Measurements from ENCODE around the gene RNU1-2. TPM values are rescaled to one million over a fixed set of nuclear protein-coding genes. Genes with fewer than 3 reads are reported as not detected.
"Not testable (repeated sequence)": the region's sequence is repeated elsewhere in the genome, so short reads cannot be mapped to it uniquely, and the experiment has no call there.

The RNU1-2 gene
- polyA plus RNA-seq, 4 donors, result not detected

- DNase-seq (ENCODE audit: low read depth in 4 of 4, low spot score in 3 of 4), result no peak
These were observed 11.1 kb downstream of the RNU1-2 start for GRCh38 chr1:16906873-16907272.

- no peak for DNase-seq (ENCODE audit: low read depth in 4 of 4, low spot score in 3 of 4)
These were observed 12.3 kb downstream of the RNU1-2 start for GRCh38 chr1:16907870-16908758.

- DNase-seq (ENCODE audit: low read depth in 4 of 4, low spot score in 3 of 4), result not testable (repeated sequence)
These were observed 16.3 kb downstream of the RNU1-2 start for GRCh38 chr1:16911851-16912721.

GRCh38 chr1:16912742-16913141, 17.0 kb downstream of the RNU1-2 start:
- not testable (repeated sequence) for DNase-seq (ENCODE audit: low read depth in 4 of 4, low spot score in 3 of 4)

GRCh38 chr1:16913181-16913832, 17.5 kb downstream of the RNU1-2 start:
- no peak for DNase-seq (ENCODE audit: low read depth in 4 of 4, low spot score in 3 of 4)

- DNase-seq (ENCODE audit: low read depth in 4 of 4, low spot score in 3 of 4), result peak; percentile 84 to 96 (median 91)
These were observed 18.3 kb downstream of the RNU1-2 start for GRCh38 chr1:16913833-16914662.

- not testable (repeated sequence) for DNase-seq (ENCODE audit: low read depth in 4 of 4, low spot score in 3 of 4)
These were observed 19.3 kb downstream of the RNU1-2 start for GRCh38 chr1:16914928-16915626.

GRCh38 chr1:16915627-16915973, 19.8 kb downstream of the RNU1-2 start:
- no peak for DNase-seq (ENCODE audit: low read depth in 4 of 4, low spot score in 3 of 4)

- not testable (repeated sequence) for DNase-seq (ENCODE audit: low read depth in 4 of 4, low spot score in 3 of 4)
These were observed 20.5 kb downstream of the RNU1-2 start for GRCh38 chr1:16916036-16916880.

- DNase-seq (ENCODE audit: low read depth in 4 of 4, low spot score in 3 of 4), result no peak
These were observed 22.6 kb downstream of the RNU1-2 start for GRCh38 chr1:16918371-16918770.

- not testable (repeated sequence) for DNase-seq (ENCODE audit: low read depth in 4 of 4, low spot score in 3 of 4)
These were observed 23.3 kb downstream of the RNU1-2 start for GRCh38 chr1:16918936-16919665.

GRCh38 chr1:16920951-16921350, 25.2 kb downstream of the RNU1-2 start:
- DNase-seq (ENCODE audit: low read depth in 4 of 4, low spot score in 3 of 4), result no peak

GRCh38 chr1:16921391-16922185, 25.8 kb downstream of the RNU1-2 start, which contains the start of gene CROCC:
Gene CROCC, plus strand, starts transcription at chr1:16921931. Its CDS starts 88 bp downstream, at chr1:16922019.
- peak in 3 of 4 donors; percentile 62 to 70 (median 66) for DNase-seq (ENCODE audit: low read depth in 4 of 4, low spot score in 3 of 4)

- DNase-seq (ENCODE audit: low read depth in 4 of 4, low spot score in 3 of 4), result no peak
These were observed 26.7 kb downstream of the RNU1-2 start for GRCh38 chr1:16922466-16922865.

GRCh38 chr1:16922885-16923431, 27.2 kb downstream of the RNU1-2 start:
- no peak for DNase-seq (ENCODE audit: low read depth in 4 of 4, low spot score in 3 of 4)

- DNase-seq (ENCODE audit: low read depth in 4 of 4, low spot score in 3 of 4), result no peak
These were observed 28.6 kb downstream of the RNU1-2 start for GRCh38 chr1:16924216-16924918.
